GDM1 (cell line): ENCODE data around the gene PLEKHA7.

Experiments used
- DNase-seq: peaks from one replicate; lab custom pipeline; 2025; lab: John Stamatoyannopoulos, UW

Gene PLEKHA7

DNA sequence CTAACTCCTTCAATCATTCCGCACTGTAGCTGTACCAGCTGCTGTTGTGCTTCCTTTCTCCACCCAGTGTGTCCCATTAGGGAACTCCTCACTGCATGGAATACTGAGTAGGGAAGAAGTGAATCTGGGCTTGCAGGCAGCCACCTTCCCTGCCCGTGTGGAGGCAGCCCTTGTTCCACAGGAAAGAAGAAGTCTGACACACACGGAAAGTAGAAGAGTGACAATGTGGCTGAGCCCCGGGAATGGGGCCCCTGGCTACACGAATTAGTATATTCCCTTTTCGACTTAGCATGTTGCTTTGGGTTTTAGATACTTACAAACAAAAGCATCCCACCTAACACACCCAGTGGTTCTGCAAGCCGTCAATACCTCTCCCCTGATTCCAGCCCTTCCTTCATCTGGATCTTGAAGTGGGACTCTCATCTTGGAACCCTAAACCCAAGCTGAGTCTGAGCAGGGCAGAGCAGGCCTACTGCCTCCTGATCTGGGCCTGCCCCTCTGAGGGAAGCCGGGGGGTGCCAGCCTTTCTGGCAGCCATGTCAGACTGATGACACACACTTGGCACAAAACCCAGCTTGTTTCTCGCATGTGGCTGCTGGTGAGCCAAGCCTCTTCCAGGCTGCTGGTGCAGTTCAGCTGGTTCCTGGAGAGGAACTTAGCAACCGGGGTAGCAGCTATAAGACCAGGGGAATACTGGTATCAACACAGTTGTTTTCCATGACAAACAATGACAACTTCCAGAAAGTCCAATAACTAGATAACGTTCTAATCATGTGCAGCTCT, 204.1 kb downstream of the PLEKHA7 start:
- no peak for DNase-seq

DNA sequence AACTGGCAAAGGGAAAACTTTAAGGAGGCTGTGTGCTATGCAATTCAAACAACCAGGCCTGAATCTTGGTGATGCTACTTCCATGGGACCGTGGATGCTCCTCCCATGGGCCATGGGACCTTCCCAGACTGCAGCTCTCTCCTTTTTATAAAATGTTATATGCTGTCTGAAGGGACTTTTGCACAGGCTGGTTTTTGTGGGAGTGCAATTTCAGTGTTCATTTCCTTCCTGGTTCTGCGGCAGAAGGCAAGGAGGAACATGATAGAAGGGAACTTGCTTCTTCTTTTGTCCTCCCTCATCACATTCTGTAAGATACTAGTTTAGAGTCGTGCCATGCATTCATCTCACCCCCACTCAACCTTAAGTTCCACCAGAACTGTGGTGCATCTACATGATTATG, 206.9 kb downstream of the PLEKHA7 start:
- peak; percentile 81 for DNase-seq

DNA sequence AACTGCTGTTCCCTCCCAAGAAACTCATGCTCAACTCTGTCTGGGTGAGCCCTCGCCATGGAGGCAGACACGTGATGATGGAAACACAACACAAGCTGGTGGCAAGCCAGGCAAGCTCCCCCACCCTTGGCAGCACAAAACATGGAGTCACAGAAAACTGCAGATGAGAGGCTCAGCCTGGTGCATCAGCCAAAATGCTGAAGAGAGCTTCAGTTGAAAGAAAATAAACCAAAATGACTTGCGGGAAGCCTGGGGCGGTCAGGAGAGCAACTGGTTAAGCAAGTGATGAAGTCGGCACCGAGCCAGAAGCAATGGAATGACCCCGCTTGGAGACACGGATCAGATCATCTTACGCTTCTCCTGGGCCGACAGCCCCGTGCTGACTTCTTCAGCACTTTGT, 207.4 kb downstream of the PLEKHA7 start:
- DNase-seq = no peak

DNA sequence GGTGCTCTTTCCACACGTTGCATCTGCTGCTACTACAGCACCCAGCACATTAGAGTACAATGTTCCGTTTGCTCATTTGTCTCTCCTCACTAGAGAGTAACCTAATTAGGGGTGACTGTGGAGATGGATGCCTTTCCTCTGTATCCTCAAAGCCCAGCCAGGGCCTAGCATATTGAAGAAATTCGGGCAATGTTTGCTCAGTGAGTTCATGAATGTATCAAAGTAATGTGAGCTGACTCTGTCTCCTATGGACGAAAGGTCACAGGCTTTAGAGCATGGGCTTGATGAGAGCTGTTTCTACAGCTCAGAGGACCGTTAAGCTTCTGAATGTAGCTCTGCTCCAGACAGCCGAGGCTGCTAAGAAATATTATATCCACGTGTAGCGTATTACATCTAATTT, 208.3 kb downstream of the PLEKHA7 start:
- no peak for DNase-seq

DNA sequence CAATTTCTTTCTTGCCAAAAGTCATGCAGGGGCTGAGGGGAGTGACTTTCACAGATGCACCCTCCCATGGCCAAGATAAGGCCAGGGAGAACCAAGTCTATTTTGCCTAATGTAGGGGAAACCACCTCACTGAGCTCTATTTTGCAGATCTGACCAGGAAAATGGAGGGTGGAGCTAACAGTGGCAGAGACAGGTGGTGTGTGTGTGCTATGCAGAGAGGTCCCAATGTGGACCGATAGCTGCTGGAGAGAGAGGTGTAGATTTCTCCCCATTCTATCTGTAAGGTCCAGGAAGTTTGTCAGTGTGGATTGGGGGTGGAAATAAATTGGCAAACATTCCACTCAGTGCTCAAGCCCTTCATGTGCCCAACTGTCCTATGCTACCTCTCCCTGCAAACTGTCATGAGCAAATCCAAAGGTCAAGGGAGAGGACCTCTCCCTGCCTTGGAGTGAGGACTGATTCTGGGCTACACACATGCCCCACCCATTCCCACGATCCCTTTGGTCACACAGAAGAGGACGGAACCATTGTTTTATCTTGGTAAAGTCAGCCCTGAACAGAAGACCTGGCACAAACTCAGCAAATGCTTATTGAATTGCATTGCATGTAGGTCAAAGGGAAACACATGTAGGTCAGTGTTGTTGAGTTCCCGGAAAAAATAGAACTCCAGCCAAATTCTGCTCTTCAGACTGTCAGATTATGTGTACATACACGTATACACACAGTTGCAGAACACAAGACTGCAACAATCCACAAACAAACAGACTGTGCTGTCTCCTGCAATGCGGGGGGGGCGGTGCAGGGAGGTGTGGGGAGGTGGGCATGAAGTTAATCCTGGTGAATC, 209.9 kb downstream of the PLEKHA7 start:
- DNase-seq = no peak

DNA sequence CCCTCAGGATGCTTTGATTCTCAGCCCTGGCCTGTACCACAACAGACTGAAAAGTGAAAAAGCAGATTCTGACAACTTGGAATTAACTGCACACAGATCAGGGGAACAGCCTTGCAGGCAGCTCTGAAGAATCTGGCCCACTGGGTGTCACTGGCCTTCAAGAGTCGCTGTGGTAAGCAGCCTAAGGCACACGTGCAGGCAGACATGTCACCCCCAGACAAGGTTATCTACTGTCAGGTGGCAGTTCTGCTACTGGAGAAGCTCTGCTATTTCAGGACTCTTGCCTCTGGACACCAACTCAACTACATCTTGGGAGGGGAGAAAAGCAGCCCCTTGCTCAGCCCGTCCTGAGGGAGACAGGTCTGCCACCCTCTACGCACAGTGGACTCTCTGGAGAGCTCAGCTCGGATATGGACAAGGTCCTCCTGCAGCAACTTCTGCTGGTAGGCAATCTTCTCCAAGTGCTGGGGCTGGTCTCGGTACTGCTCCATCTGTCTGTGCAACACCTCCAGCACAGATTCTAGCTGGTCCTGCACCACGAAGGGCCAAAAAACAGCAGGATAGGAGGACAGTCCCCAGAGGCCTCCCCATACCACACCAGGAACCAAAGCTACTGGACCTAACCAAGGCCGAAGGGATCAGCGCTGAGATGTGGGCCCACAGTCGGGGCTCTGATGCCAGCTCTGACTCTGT, 212.8 kb downstream of the PLEKHA7 start:
- no peak for DNase-seq

DNA sequence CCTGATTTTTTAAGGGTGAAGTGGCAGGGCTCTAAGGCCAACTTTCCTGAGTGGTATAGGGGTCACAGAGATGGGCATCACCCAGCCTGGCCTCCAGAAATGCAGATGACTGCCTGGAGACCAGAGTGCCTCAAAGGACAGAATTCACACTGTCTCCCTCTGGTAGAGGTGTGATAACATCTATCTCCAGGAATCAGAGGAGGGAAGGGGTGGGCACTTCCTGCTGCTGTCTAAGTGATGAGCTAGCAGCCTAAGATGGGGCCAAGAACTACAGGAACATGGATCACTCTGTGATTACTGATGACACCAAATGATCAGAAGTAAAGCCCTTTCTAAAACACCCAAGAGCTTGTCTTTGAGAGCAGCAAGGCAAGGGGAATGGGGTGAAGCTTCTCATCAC, 213.8 kb downstream of the PLEKHA7 start:
- no peak for DNase-seq

DNA sequence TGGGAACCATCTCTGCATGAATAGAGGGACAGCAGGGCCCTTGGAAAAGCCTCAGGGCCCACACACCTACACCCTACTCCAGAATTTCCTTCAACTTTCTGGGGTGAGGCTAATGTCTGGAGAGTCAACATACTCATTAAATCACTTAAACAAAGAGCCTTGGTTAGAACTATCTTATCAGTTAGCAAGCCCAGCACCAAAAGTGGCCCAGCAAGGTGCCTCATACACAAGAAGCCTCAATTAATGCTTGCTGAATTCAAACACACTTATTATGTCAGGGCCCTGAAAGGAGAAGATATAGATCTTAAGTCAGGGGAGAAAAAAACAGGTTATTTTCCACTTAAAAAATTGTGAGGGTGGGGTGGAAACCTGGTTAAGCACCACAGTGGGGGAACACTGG, 214.3 kb downstream of the PLEKHA7 start:
- no peak for DNase-seq

DNA sequence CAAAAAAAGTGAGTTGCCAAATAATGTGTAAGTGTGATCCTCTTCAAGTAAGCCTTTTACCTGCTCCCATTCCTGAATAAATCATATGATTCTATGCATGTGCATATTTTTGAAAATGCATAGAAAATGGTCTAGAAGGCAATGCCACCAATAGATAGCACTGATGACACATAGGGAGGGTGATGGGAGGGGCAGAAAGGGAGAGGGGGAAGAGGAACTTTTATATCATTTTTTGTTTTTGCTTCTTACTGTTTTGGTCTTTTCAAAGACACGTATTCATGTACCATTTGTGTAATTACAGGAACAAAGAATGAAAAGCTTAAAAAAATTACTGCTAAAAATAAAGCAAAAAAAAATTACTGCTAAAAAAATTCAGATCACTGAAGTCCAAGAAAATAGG, 215.0 kb downstream of the PLEKHA7 start:
- DNase-seq = no peak

DNA sequence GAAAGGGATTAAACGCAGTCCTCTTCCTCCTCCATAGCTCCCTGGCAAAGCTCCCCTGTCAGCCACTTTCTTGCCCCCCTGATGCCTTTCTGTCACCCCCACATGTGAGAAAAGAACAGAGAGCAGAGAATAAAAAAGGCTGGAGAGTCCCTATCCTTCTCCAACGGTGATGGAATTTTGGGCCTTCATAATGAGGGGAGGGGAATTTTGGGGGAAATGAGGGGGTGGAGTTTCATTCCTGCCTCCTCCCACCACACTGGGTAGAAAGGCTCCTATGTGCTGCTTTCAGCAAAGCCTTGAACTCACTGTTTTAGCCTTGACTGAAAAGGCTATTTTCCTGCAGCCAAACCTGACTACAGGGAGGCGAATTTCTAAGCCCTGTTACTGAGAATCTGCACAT, 216.4 kb downstream of the PLEKHA7 start:
- DNase-seq = no peak

DNA sequence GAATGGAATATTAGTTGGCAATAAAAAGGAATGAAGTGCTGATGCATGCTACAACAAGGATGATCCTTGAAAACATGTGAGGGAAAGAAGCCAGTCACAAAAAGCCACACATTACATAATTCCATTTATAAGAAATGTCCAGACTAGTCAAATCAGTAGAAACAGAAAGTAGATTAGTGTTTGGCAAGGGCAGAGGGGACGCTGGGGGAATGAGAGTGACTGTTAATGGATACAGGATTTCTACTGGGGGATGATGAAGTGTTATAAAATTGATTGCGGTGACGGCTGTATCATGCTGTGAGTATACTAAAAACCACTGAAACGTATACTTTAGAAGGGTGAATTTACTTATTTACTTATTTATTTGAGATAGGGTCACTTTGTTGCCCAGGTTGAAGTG, 217.9 kb downstream of the PLEKHA7 start:
- DNase-seq = no peak

DNA sequence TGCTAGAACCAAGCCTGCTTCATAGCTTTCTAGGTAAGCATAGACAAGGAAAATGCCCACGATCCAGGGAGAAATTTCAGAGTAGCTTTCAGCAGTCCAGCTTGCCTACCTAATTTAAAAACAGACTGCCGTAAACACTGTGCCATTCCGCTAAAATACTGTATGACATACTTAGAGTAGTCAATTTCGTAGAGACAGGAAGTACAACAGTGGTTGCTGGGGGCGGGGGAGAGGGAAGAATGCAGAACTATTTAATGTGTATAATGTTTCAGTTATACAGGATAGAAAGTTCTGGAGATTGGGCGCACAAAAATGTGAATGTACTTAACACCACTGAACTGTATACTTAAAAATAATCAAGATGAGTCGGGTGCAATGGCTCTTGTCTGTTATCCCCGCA, 219.1 kb downstream of the PLEKHA7 start:
- DNase-seq = peak; percentile 70

DNA sequence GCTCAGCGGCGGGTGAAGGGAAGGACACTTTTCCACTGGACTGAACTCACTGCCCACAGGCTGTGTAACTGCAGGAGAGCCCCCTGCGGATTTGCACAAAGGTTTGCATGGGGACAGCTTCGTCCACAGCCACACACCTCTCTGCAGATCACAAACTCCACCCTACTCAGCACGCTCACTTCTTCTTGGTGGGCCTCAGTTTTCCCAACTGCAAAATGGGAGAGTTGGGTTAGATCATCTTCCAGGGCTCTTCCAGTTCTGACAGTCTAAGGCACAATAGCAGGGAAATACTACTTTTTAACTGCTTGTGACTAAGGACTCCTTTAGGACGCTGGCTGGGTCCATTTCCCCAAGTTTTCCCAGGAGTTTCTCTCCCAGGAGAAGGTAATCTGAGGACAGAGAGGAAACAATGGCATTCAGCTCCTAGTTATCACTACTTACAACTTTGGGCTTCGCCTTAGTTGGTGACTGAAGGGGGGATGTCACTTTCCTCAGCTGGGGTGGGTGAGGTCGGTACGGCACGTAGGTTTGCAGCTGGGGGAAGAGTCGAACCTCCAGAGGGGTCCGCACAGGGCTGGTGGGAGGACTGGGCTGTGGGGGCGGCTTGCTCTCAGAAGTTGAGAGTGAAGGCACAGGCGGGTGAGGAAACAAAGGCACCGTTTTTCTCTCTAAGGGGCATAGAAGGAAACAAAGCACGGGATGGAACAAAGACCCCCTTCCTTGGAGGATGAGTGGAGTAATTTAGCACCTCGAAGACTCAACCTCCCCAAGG, 220.0 kb downstream of the PLEKHA7 start:
- no peak for DNase-seq

DNA sequence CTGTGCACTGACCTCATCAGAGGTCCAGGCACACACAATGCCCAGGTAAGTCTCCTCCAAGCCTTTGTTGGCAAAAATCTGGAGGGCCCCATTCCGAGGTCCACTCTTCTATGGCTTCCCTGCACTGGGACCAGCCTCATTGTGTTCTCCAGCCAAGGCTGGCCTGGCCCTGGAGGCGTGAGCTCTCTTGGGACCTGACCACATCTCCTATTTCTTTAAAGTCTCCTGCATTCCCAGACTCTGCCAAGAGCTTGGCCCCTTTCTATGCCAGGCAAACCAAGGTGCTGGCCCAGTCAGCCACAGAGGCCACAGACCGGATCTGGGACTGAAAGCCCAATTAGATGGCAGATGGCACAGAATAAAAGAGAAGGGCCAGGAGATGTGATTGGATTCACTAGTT, 220.7 kb downstream of the PLEKHA7 start:
- no peak for DNase-seq

DNA sequence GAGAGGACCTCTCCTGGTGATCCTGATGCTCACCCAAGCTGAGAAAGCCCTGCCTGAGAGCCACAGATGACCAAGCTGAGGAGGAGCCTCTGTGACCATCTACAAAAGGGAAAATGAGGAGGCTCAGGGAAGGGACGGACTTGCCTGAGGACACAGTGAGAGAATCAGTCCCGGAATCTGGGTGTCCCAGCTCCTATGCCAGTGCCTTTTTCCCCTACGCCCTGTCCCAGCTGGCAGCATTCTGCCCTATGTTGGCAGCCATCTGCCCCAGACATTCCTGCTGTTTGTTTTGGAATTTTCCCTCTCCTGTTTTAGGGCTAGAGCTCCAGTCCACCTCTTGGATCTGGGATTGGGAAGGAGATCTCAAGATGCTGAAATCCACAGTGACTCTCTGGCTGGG, 221.2 kb downstream of the PLEKHA7 start:
- no peak for DNase-seq

DNA sequence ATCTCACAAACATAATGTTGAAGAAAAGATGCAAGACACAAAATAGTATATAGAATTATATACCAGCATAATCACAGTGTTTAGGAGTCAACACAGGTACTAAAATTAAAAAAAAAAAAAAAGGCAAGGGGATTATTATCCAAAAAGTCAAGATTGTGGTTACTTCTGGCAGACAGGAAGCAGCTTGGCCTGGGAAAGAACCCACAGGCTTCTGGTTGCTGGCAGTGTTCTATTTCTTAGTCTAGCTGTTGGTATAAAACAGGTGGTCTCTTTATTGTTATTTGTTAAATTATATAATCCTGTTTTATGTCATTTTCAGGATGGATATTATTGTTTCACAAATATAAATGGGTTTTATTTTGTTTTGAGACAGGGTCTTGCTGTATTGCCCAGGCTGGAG, 221.8 kb downstream of the PLEKHA7 start:
- DNase-seq = peak; percentile 36

DNA sequence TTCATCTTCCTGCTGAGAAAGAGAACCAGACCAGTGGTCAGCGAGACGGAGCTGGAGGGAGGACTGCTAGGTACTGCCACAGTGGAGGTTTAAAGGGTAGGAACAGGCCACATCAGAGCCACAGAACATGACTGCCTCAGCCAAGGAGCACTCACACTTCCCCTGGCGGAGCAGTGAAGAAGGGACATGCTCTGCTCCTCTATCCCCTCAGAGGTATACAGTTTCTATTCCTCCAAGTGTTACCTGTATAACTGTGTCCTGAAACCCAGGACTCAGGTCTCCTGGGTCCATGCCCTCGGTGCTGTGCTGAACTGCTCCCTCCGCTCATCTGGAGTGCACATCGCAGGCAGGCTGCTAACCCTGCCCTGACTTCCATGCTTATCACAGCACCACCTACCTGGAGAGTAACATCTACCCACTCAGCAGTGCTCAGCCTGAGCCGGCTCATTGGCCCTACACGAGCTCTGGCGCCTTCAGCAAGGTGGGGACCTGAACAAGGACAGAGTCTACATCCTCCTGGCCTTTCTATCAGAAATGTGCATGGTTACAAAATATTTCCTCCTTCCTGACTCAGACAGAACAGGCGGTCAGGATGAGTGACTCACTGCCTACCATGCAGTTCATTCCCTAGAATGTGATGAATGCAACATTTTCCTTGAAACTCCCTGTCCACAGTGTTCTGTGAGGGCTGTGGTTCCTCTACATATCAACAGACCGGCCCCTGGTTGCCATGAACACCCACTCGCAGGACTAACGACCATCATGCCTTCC, 222.8 kb downstream of the PLEKHA7 start:
- DNase-seq = peak; percentile 54

DNA sequence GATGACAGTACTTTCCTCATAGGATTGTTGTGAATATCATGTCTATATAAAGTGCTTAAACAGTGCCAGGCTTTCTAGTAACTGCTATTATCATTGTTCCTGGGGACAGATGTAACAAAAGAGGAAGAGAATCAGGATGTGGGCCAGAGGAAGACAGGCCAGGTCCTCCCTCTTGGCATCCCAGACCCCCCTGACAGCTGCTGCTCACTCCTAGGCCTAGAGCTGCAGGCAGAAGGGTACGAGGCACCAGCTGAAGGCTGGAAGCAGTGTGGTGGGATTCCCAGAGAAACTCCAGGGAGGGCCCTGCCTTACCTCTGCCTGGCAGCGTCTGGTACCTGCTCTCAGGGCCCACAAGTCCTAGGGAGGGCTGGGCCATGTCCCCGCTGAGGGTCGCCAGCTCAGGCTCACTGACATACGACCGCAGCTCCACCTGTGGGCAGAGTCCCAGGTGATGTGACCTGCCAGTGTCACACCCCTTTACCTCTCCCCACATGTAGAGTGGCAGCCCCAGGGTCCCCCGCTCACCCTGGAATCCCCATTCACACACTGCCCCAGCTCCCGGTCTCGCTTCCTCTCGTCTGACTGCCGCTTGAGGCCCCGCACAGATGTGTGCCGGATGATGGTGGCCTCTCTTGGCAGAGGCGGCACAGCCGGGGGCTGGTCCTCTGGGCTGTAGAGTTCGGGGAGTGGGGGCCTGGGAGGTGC, 223.6 kb downstream of the PLEKHA7 start:
- DNase-seq = peak; percentile 49

DNA sequence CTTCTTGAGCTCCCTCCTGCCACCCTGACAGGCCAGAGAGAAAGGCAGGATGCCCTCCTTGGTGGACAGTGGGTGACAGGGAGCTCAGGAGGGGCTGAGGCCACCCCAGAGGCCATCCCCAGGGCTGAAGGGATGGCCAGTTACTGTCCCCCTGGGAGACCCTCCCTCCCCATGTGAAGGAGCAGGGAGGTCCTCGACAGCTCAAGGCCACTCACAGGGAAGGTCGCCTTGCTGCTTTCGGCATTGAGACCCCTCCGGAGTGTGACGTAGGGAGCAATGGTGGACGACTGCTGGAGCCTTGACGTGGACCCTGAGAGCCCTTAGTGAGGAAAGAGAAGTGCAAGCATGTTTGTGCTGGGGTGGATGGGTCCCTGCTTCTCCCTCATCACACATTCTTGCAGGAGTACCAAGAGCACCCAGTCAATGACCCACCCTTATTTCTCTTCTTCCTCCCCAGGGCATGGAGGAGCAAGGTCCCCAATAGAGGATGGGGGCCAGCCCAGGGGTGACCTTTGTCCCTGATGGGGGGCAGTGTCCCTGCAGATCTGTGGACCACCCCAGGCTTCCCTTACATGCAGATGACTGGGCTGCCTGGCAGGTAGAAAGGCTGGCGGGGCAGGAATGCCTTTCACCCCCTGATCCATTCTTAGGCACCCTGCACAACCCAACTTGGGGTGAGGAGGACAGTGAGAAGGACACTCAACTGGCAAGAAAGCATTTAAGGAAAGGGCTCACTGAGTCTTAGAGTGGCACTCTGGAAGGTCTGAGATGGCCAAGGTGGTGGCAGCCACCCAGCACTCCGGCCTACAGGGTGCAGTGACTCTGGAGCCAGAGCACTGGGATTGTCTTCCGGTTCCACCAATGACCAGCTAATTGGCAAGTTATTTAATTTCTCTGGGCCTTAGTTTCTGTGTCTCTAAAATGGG, 224.4 kb downstream of the PLEKHA7 start:
- no peak for DNase-seq

DNA sequence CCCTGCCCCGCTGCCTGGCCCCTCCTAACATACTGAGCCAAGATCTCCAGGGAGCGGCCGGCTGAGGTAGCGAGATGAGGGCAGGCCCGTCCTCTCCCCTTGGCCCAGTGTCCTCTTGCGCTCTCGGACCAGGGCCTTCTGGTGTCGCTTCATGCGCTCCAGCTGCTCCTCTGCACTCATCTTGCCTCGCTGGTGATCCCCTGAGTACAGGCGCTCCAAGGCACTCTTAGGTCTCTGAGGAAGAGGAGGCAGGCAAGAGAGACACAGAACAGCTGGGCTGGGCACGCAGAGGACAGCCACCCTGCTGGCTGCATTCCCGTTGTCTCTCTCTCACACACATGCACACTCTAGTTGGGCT, 225.2 kb downstream of the PLEKHA7 start:
- no peak for DNase-seq
